CD8-positive, alpha-beta memory T cell (primary cell): ENCODE results near the gene SEMA3C. TPM values are rescaled to one million over a fixed set of nuclear protein-coding genes. Genes with fewer than 3 reads are reported as not detected.

ENCODE experiments used
- CTCF ChIA-PET: fragments of 350-600 bp; sonication (Branson Sonifier 250); formaldehyde crosslinking; loops from one replicate; lab custom pipeline; 2021; ENCODE audit warnings: antibody characterized with exemption; lab: Charles Lee
- POLR2A ChIA-PET: fragments of 350-600 bp; sonication (Branson Sonifier 250); formaldehyde crosslinking; loops from one replicate; lab custom pipeline; 2021; ENCODE audit warnings: antibody characterized with exemption; lab: Charles Lee
- DNase-seq, 5 donors: peaks; one replicate each; pipeline versions ENCODE4 v3.0.0 to v3.0.0-alpha.2; 2020 to 2022; ENCODE audit warnings: mixed read lengths in 1 of 5
- H3K27ac ChIP-seq: one replicate; pipeline ENCODE4 v1.7.0; 2013; ENCODE audit warnings: low read depth, mild to moderate bottlenecking, low read length, moderate library complexity
- H3K27me3 ChIP-seq: 2 replicates; pipeline ENCODE4 v1.7.0; 2013; ENCODE audit warnings: low read length, mild to moderate bottlenecking; ENCODE audit not compliant: insufficient read depth, poor library complexity, severe bottlenecking
- H3K36me3 ChIP-seq: 2 replicates; pipeline ENCODE4 v1.7.0; 2013; ENCODE audit warnings: mild to moderate bottlenecking, low read length, moderate library complexity; ENCODE audit not compliant: insufficient read depth
- H3K4me1 ChIP-seq: 2 replicates; pipeline ENCODE4 v1.7.0; 2013; ENCODE audit warnings: mild to moderate bottlenecking, low read length, moderate library complexity; ENCODE audit not compliant: insufficient read depth
- H3K4me3 ChIP-seq: 2 replicates; pipeline ENCODE4 v1.7.0; 2013; ENCODE audit warnings: mild to moderate bottlenecking, low read length
- H3K9me3 ChIP-seq: 2 replicates; pipeline ENCODE4 v1.7.0; 2013; ENCODE audit warnings: mild to moderate bottlenecking, low read length
- H3K27ac Mint-ChIP-seq, 8 donors: one replicate each; pipeline ENCODE4 v1.8.0; 2020 to 2021; ENCODE audit warnings: mixed read lengths in 8 of 8, mild to moderate bottlenecking in 6 of 8, inconsistent platforms in 3 of 8, moderate library complexity in 3 of 8
- H3K27me3 Mint-ChIP-seq, 2 donors: one replicate each; pipeline ENCODE4 v1.8.0; 2020 to 2021; ENCODE audit warnings: mixed read lengths in 2 of 2, mild to moderate bottlenecking in 1 of 2, moderate library complexity in 1 of 2
- H3K36me3 Mint-ChIP-seq, 3 donors: one replicate each; pipeline ENCODE4 v1.8.0; 2020 to 2021; ENCODE audit warnings: mixed read lengths in 3 of 3, inconsistent platforms in 1 of 3, mild to moderate bottlenecking in 1 of 3
- H3K4me1 Mint-ChIP-seq, 3 donors: one replicate each; pipeline ENCODE4 v1.8.0; 2020 to 2021; ENCODE audit warnings: mixed read lengths in 3 of 3, inconsistent platforms in 1 of 3, mild to moderate bottlenecking in 1 of 3
- H3K4me3 Mint-ChIP-seq, 7 donors: one replicate each; pipeline ENCODE4 v1.8.0; 2020 to 2021; ENCODE audit warnings: mixed read lengths in 7 of 7, mild to moderate bottlenecking in 6 of 7, moderate library complexity in 4 of 7, inconsistent platforms in 2 of 7
- H3K9me3 Mint-ChIP-seq, 5 donors: one replicate each; pipeline ENCODE4 v1.8.0; 2020 to 2022; ENCODE audit warnings: mixed read lengths in 5 of 5, mild to moderate bottlenecking in 3 of 5, moderate library complexity in 2 of 5, inconsistent platforms in 1 of 5
- polyA plus RNA-seq: library from polyadenylated mRNA; unstranded; fragments of 300-500 nt; fragmentation: Illumina TruSeq; gene quantifications from one replicate; pipeline ENCODE4 v1.2.3, GENCODE V29; 2021
- total RNA-seq, 2 experiments: library from RNA; stranded (reverse); gene quantifications; one replicate each; pipeline ENCODE4 v1.2.3, GENCODE V29; 2021

Gene SEMA3C
- total and polyA plus RNA-seq, 3 experiments from 2014 or later: not detected

DNA sequence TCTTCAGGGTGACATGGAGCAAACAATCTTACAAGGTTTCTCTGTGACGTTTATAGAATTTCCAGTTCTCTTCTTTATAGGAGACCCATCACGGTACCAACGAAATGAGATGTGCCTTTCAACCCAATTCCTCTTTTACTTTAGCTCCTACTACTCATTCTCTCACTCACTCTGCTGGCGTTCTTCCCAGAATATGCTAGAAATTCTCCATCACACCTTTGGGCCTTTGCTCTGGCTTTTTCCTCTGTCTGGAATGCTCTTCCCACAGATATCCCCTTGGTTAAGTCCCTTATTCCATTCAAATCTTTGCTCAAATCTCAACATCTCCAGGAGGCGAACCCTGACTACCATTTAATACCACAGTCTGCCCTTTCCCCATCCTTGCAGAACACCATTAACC lies 39.0 kb downstream of the SEMA3C start:
- Mint-ChIP-seq H3K4me3 (no peak overlapping the region), H3K4me1 (no peaks in the 10 kb centered on the region), H3K36me3 (no peaks in the 10 kb centered on the region), H3K27me3 (no peaks in the 10 kb centered on the region), H3K9me3 (peaks cover 3 to 33% (median 10%) of the 10 kb centered on the region in 5 donors), H3K27ac (no peak overlapping the region)
- Histone ChIP-seq H3K27ac (no peak overlapping the region), H3K27me3 (no peaks in the 10 kb centered on the region), H3K36me3 (no peaks in the 10 kb centered on the region), H3K4me3 (no peak overlapping the region), H3K4me1 (no peaks in the 10 kb centered on the region), H3K9me3 (peaks cover 5% of the 10 kb centered on the region)
- CTCF ChIA-PET: no interaction called here
- DNase-seq: no peak
- POLR2A ChIA-PET: no interaction called here

DNA sequence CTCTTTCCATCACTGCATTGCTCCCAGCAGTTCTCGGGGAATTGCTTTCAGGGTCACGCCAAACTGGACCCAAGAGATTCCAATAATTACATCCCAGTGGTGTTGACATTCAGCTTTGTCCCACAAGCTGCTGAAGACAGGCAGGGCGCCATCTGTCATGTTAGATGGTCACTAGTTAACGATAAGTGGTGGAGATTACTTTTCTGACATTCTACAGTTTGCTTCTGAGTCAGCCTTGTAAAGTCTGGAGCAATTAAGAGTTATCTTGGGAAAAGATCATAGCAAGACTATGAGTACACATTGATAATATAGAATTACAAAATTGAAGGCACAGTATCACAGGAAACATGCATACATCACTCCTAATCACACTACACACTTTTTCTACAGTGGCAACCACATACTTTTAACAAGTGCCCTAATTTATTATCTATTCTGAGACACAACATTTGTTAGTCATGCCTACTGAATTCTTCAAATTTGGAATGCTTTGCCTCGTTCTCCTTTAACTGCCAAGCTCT lies 41.9 kb downstream of the SEMA3C start:
- Histone ChIP-seq H3K4me1 (no peaks in the 10 kb centered on the region), H3K9me3 (peaks cover 5% of the 10 kb centered on the region), H3K27me3 (no peaks in the 10 kb centered on the region), H3K27ac (no peak overlapping the region), H3K36me3 (no peaks in the 10 kb centered on the region), H3K4me3 (no peak overlapping the region)
- no peaks in the 10 kb centered on the region for H3K4me1 Mint-ChIP-seq
- peaks cover 3 to 27% (median 7%) of the 10 kb centered on the region in 5 donors for H3K9me3 Mint-ChIP-seq
- no peaks in the 10 kb centered on the region for H3K36me3 Mint-ChIP-seq
- H3K27ac Mint-ChIP-seq: no peak overlapping the region
- no peaks in the 10 kb centered on the region for H3K27me3 Mint-ChIP-seq
- no peak overlapping the region for H3K4me3 Mint-ChIP-seq
- POLR2A ChIA-PET: no interaction called here
- CTCF ChIA-PET: no interaction called here
- no peak for DNase-seq

GRCh38 chr7:80875537-80876120 lies 43.2 kb downstream of the SEMA3C start:
- no peaks in the 10 kb centered on the region for H3K36me3 ChIP-seq
- Mint-ChIP-seq H3K27me3 (no peaks in the 10 kb centered on the region), H3K4me1 (no peaks in the 10 kb centered on the region), H3K9me3 (peaks cover 5 to 27% (median 6%) of the 10 kb centered on the region in 5 donors), H3K27ac (no peak overlapping the region), H3K4me3 (no peak overlapping the region), H3K36me3 (no peaks in the 10 kb centered on the region)
- H3K9me3 ChIP-seq: peaks cover 5% of the 10 kb centered on the region
- H3K4me3 ChIP-seq: no peak overlapping the region
- no peaks in the 10 kb centered on the region for H3K27me3 ChIP-seq
- no peaks in the 10 kb centered on the region for H3K4me1 ChIP-seq
- ChIA-PET CTCF (no interaction called here), POLR2A (no interaction called here)
- no peak overlapping the region for H3K27ac ChIP-seq
- DNase-seq: no peak

DNA sequence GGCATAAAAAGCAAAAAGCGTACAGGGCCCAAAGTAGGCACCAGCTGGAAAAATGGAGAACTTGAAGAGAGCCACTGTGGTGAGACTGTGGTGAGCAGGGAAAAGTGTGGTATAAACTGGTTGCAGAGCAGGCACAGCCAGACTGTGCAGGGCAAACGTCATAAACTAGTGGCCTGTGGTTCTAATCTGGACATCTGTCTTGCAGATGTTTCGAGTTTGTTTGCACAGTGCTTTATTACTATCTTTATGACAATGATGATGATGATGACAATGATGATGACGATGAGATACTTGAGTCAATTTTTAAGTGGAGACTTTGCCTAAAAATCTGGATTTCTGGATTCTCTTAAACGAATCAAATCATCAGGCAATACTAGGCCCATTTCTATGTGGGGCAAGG lies 45.7 kb downstream of the SEMA3C start:
- Mint-ChIP-seq H3K4me3 (no peak overlapping the region), H3K36me3 (no peaks in the 10 kb centered on the region), H3K4me1 (no peaks in the 10 kb centered on the region), H3K27me3 (no peaks in the 10 kb centered on the region), H3K9me3 (peaks cover 3 to 11% (median 9%) of the 10 kb centered on the region in 5 donors), H3K27ac (no peak overlapping the region)
- H3K27ac ChIP-seq: no peak overlapping the region
- DNase-seq: no peak
- H3K36me3 ChIP-seq: no peaks in the 10 kb centered on the region
- no peak overlapping the region for H3K4me3 ChIP-seq
- H3K9me3 ChIP-seq: peaks cover 5% of the 10 kb centered on the region
- no peaks in the 10 kb centered on the region for H3K27me3 ChIP-seq
- no peaks in the 10 kb centered on the region for H3K4me1 ChIP-seq
- POLR2A ChIA-PET: no interaction called here
- CTCF ChIA-PET: no interaction called here

DNA sequence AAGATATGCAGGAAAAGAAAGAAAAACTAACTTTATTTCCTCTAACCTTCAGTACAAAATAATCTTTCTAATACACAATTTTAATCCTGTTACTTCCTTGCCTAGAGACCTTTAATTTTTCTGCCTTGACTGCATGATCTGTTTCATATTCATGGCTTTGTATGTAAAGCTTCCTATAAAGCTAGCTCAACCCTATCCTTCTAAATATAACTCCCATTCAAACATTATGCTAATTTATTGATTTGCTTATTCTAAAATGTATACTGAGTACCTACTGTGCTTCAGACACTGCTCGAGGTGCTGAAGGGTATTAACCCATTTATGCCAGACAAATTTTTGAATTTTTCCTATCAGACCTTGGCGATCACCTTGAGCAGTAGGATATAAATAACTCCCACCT lies 47.6 kb downstream of the SEMA3C start:
- CTCF ChIA-PET: no interaction called here
- Histone ChIP-seq H3K4me3 (no peak overlapping the region), H3K27me3 (no peaks in the 10 kb centered on the region), H3K36me3 (no peaks in the 10 kb centered on the region), H3K4me1 (no peaks in the 10 kb centered on the region), H3K9me3 (no peaks in the 10 kb centered on the region), H3K27ac (no peak overlapping the region)
- H3K9me3 Mint-ChIP-seq: peaks cover 3 to 10% (median 8%) of the 10 kb centered on the region in 5 donors
- POLR2A ChIA-PET: no interaction called here
- no peaks in the 10 kb centered on the region for H3K27me3 Mint-ChIP-seq
- no peak for DNase-seq
- H3K27ac Mint-ChIP-seq: no peak overlapping the region
- H3K4me1 Mint-ChIP-seq: no peaks in the 10 kb centered on the region
- no peak overlapping the region for H3K4me3 Mint-ChIP-seq
- H3K36me3 Mint-ChIP-seq: no peaks in the 10 kb centered on the region

GRCh38 chr7:80870813-80871212 lies 48.0 kb downstream of the SEMA3C start:
- H3K36me3 Mint-ChIP-seq: no peaks in the 10 kb centered on the region
- Histone ChIP-seq H3K4me1 (no peaks in the 10 kb centered on the region), H3K4me3 (no peak overlapping the region), H3K36me3 (no peaks in the 10 kb centered on the region), H3K27me3 (no peaks in the 10 kb centered on the region), H3K9me3 (no peaks in the 10 kb centered on the region), H3K27ac (no peak overlapping the region)
- POLR2A ChIA-PET: no interaction called here
- H3K9me3 Mint-ChIP-seq: peaks cover 3 to 10% (median 8%) of the 10 kb centered on the region in 5 donors
- H3K27ac Mint-ChIP-seq: no peak overlapping the region
- DNase-seq: no peak
- no peak overlapping the region for H3K4me3 Mint-ChIP-seq
- H3K27me3 Mint-ChIP-seq: no peaks in the 10 kb centered on the region
- no peaks in the 10 kb centered on the region for H3K4me1 Mint-ChIP-seq
- CTCF ChIA-PET: no interaction called here

GRCh38 chr7:80869821-80870751 lies 48.8 kb downstream of the SEMA3C start:
- no peaks in the 10 kb centered on the region for H3K36me3 ChIP-seq
- H3K4me3 ChIP-seq: no peak overlapping the region
- Mint-ChIP-seq H3K36me3 (no peaks in the 10 kb centered on the region), H3K4me1 (no peaks in the 10 kb centered on the region), H3K4me3 (no peak overlapping the region), H3K9me3 (peaks cover 3 to 8% (median 7%) of the 10 kb centered on the region in 5 donors), H3K27ac (no peak overlapping the region), H3K27me3 (no peaks in the 10 kb centered on the region)
- no peak for DNase-seq
- CTCF ChIA-PET: no interaction called here
- H3K9me3 ChIP-seq: no peaks in the 10 kb centered on the region
- no peak overlapping the region for H3K27ac ChIP-seq
- POLR2A ChIA-PET: no interaction called here
- H3K27me3 ChIP-seq: no peaks in the 10 kb centered on the region
- H3K4me1 ChIP-seq: no peaks in the 10 kb centered on the region

- H3K27me3 ChIP-seq: no peaks in the 10 kb centered on the region
- H3K4me3 ChIP-seq: no peak overlapping the region
- no peak overlapping the region for H3K27ac ChIP-seq
- Mint-ChIP-seq H3K27ac (no peak overlapping the region), H3K36me3 (no peaks in the 10 kb centered on the region), H3K9me3 (peaks cover 3 to 8% (median 7%) of the 10 kb centered on the region in 5 donors), H3K27me3 (no peaks in the 10 kb centered on the region), H3K4me1 (no peaks in the 10 kb centered on the region), H3K4me3 (no peak overlapping the region)
- DNase-seq: no peak
- no peaks in the 10 kb centered on the region for H3K36me3 ChIP-seq
- ChIA-PET POLR2A (no interaction called here), CTCF (no interaction called here)
- H3K4me1 ChIP-seq: no peaks in the 10 kb centered on the region
- no peaks in the 10 kb centered on the region for H3K9me3 ChIP-seq
Measured at GRCh38 chr7:80869106-80869784, 49.6 kb downstream of the SEMA3C start.
